Measurements from ENCODE around the gene MRPL24. TPM values are rescaled to one million over a fixed set of nuclear protein-coding genes. Genes with fewer than 3 reads are reported as not detected.

The MRPL24 gene
- total RNA-seq, 2 experiments from 2014 or later, result 11.7 to 11.9 TPM

DNA sequence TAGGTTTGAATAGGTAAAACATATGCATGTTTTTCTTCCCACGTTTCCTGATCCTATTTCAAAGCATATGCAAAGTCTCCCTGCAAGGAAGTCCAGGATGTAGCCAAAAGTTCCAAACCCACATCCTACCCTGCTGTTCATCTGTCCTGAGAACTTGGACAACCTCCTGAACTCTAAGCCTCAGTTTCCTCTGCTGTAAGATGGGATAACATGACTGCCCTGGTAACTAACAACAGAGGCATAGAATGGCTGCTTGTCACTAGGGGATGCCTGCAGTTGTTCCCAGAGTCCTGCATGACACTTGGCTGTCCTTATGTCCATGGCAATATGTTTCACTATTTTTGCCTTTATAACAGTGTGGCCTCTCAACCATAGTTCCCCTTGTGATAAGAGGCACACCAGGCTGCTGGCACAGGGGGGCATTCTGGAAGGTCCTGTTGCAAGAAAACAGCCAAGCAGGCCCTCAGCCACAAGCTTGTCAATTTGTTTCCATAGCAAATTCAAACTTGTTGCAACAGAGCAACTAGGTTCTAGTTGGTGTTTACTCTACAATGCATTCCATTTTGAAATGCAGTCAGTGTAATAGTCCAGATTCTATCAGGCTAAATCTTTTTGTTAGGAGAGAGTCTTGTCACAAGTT is 12.1 kb upstream of the MRPL24 start:
- no peaks in the 10 kb centered on the region for H3K27me3 Mint-ChIP-seq
- no peaks in the 10 kb centered on the region for H3K9me3 ChIP-seq (ENCODE audit: control insufficient read depth in 1 of 2, insufficient read depth in 1 of 2, low read length in 2 of 2)
- intact Hi-C loops (cut with DNase I, micrococcal nuclease), result loop anchor here in 1 of 2 experiments (1.0 to 2.0 kb wide), 2 partner anchors 13 to 24 kb away; partner anchors contain the start of genes ISG20L2 and METTL25B
- peaks cover 52% of the 10 kb centered on the region for H3K4me1 Mint-ChIP-seq (ENCODE audit: low read depth)
- CTCF ChIA-PET, result interaction anchor here (1.7 to 2.6 kb wide), 2 partner anchors 14 to 26 kb away, joined by 8 to 30 read pairs; partner anchors contain the start of genes METTL25B and PRCC
- no peak overlapping the region for H3K4me3 ChIP-seq (ENCODE audit: low read length)
- H3K27ac ChIP-seq (ENCODE audit: low read depth in 1 of 2, low read length in 2 of 2), result no peak overlapping the region
- POLR2A ChIA-PET, result interaction anchor here (0.7 to 3.8 kb wide), 4 partner anchors 12 to 106 kb away, joined by 3 to 74 read pairs (median 41); partner anchors contain the start of genes ISG20L2, METTL25B, MRPL24 and PRCC
- no peaks in the 10 kb centered on the region for H3K36me3 ChIP-seq (ENCODE audit: insufficient read depth, low read length)
- ATAC-seq (ENCODE audit: poor library complexity) (no peak), DNase-seq (no peak)
- peaks cover 40% of the 10 kb centered on the region for H3K4me1 ChIP-seq (ENCODE audit: insufficient read depth, low read length)
- H3K36me3 Mint-ChIP-seq (ENCODE audit: low read depth), result peaks cover 17% of the 10 kb centered on the region
- H3K27ac Mint-ChIP-seq, result peak overlapping the region; percentile 85
- peak overlapping the region; percentile 91 for H3K4me3 Mint-ChIP-seq
- H3K9me3 Mint-ChIP-seq, result no peaks in the 10 kb centered on the region
- TF ChIP-seq, protein P1, sequence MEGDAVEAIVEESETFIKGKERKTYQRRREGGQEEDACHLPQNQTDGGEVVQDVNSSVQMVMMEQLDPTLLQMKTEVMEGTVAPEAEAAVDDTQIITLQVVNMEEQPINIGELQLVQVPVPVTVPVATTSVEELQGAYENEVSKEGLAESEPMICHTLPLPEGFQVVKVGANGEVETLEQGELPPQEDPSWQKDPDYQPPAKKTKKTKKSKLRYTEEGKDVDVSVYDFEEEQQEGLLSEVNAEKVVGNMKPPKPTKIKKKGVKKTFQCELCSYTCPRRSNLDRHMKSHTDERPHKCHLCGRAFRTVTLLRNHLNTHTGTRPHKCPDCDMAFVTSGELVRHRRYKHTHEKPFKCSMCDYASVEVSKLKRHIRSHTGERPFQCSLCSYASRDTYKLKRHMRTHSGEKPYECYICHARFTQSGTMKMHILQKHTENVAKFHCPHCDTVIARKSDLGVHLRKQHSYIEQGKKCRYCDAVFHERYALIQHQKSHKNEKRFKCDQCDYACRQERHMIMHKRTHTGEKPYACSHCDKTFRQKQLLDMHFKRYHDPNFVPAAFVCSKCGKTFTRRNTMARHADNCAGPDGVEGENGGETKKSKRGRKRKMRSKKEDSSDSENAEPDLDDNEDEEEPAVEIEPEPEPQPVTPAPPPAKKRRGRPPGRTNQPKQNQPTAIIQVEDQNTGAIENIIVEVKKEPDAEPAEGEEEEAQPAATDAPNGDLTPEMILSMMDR (IDR thresholded peaks at IDR 0.05), result no peak
- no peaks in the 10 kb centered on the region for H3K27me3 ChIP-seq (ENCODE audit: control insufficient read depth in 1 of 2, insufficient read depth in 2 of 2, low read length in 2 of 2)

DNA sequence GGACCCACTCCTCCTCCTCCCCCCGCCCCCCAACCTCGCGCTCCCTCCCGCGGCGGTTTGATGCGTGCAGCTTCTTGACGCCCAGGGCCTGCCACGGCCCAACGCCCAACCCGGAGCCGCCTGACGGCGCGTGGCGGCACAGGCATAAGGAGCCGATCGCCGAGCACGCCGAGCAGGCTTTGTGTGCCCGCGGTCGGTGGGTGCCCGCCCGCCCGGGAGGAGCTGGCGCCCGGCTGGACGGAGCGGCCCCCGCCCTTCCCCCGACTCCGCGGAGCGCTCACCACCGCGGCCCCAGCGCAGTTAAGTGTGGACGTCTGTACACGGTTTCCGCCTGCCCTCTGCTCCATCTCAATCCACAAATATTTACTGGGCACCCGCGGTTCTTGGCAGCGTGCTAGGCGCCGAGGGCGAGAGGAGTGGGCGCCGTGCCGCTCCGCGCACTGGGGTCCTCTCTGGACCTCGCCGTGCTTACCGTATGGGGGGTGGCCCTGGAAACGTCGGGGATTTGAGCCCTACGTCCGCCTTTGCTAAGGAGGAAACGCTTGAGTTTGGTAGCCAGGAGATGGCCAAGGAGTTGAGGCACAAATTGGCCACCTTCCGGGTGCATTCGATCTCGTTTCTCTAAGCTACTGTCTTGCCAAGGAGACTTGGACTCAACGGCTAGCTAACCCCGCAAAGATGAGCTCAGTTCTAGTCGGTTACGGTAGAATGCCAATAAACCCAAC is 11.0 kb upstream of the MRPL24 start:
- H3K27ac ChIP-seq (ENCODE audit: low read depth in 1 of 2, low read length in 2 of 2), result peak overlapping the region; percentile 61 to 86
- H3K36me3 ChIP-seq (ENCODE audit: insufficient read depth, low read length), result no peaks in the 10 kb centered on the region
- DNase-seq (peak; percentile 95 to 99 (median 98)), ATAC-seq (ENCODE audit: poor library complexity) (peak; percentile 85)
- H3K4me3 ChIP-seq (ENCODE audit: low read length), result peak overlapping the region; percentile 97
- intact Hi-C loops (cut with DNase I, micrococcal nuclease), result loop anchor here (1.0 to 2.0 kb wide), 3 partner anchors 11 to 23 kb away; partner anchors contain the start of genes ISG20L2 (in 2 of the 2), METTL25B (in 2 of the 2) and MRPL24 (in 2 of the 2)
- no peaks in the 10 kb centered on the region for H3K9me3 ChIP-seq (ENCODE audit: control insufficient read depth in 1 of 2, insufficient read depth in 1 of 2, low read length in 2 of 2)
- no peaks in the 10 kb centered on the region for H3K9me3 Mint-ChIP-seq
- CTCF ChIA-PET, result interaction anchor here (0.6 to 2.6 kb wide), 5 partner anchors 10 to 62 kb away, joined by 3 to 30 read pairs (median 4); partner anchors contain the start of genes METTL25B, MRPL24 and PRCC
- H3K36me3 Mint-ChIP-seq (ENCODE audit: low read depth), result peaks cover 17% of the 10 kb centered on the region
- TF ChIP-seq, protein P1 (IDR thresholded peaks at IDR 0.05), result no peak
- peak overlapping the region; percentile 91 for H3K4me3 Mint-ChIP-seq
- H3K27ac Mint-ChIP-seq, result peak overlapping the region; percentile 85
- H3K27me3 Mint-ChIP-seq, result no peaks in the 10 kb centered on the region
- H3K4me1 Mint-ChIP-seq (ENCODE audit: low read depth), result peaks cover 60% of the 10 kb centered on the region
- POLR2A ChIA-PET, result interaction anchor here (0.7 to 3.8 kb wide), 9 partner anchors 11 to 251 kb away, joined by 3 to 74 read pairs (median 7); partner anchors contain the start of genes ISG20L2, MEF2D, METTL25B and MRPL24
- no peaks in the 10 kb centered on the region for H3K27me3 ChIP-seq (ENCODE audit: control insufficient read depth in 1 of 2, insufficient read depth in 2 of 2, low read length in 2 of 2)
- peaks cover 50% of the 10 kb centered on the region for H3K4me1 ChIP-seq (ENCODE audit: insufficient read depth, low read length)

DNA sequence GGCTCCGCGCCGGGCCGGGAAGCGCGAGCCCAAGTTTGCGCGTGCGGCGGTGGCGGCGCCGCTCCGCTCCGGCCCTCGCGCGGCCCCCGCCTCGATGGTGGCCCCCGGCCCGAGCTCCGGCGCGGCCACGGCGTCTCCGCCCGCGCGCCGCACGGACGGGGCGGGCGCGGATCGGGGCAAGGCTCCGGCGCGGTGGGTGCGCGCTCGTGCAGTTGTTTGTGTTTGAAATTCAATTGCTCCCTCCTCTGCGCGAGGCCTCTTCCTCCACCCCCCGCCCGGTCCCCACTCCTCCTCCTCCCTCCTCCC is 10.5 kb upstream of the MRPL24 start, which contains the start of gene HDGF:
TSS of gene HDGF (minus strand) at position 225 of the 306 bp plus-strand sequence. CDS start 246 bp downstream, outside the sequence.
- peaks cover 55% of the 10 kb centered on the region for H3K4me1 ChIP-seq (ENCODE audit: insufficient read depth, low read length)
- Mint-ChIP-seq H3K27ac (peak within 1 kb of the TSS; percentile 85), H3K27me3 (no peaks in the 10 kb centered on the region), H3K4me1 (ENCODE audit: low read depth) (peaks cover 65% of the 10 kb centered on the region), H3K9me3 (no peaks in the 10 kb centered on the region), H3K4me3 (peak within 1 kb of the TSS; percentile 96), H3K36me3 (ENCODE audit: low read depth) (peaks cover 17% of the 10 kb centered on the region)
- TF ChIP-seq, protein P1 (IDR thresholded peaks at IDR 0.05), result no peak
- ChIA-PET POLR2A (interaction anchor here (1.2 to 3.8 kb wide), 8 partner anchors 10 to 250 kb away, joined by 3 to 74 read pairs (median 8); partner anchors contain the start of genes ISG20L2, MEF2D, METTL25B and MRPL24), CTCF (interaction anchor here (1.5 to 2.6 kb wide), 3 partner anchors 9 to 25 kb away, joined by 3 to 30 read pairs (median 8); partner anchors contain the start of genes METTL25B and PRCC)
- no peaks in the 10 kb centered on the region for H3K36me3 ChIP-seq (ENCODE audit: insufficient read depth, low read length)
- DNase-seq, result no peak
- no peak for ATAC-seq (ENCODE audit: poor library complexity)
- peak within 1 kb of the TSS; percentile 97 for H3K4me3 ChIP-seq (ENCODE audit: low read length)
- no peaks in the 10 kb centered on the region for H3K27me3 ChIP-seq (ENCODE audit: control insufficient read depth in 1 of 2, insufficient read depth in 2 of 2, low read length in 2 of 2)
- peak within 1 kb of the TSS; percentile 70 to 86 for H3K27ac ChIP-seq (ENCODE audit: low read depth in 1 of 2, low read length in 2 of 2)
- intact Hi-C loops (cut with DNase I, micrococcal nuclease), result loop anchor here (1.0 to 2.0 kb wide), 2 partner anchors 10 to 23 kb away; partner anchors contain the start of genes MRPL24 (in 2 of the 2), ISG20L2 (in 1 of the 2) and METTL25B (in 1 of the 2)
- H3K9me3 ChIP-seq (ENCODE audit: control insufficient read depth in 1 of 2, insufficient read depth in 1 of 2, low read length in 2 of 2), result no peaks in the 10 kb centered on the region

All from CD4-positive, alpha-beta T cell (primary cell).